Measurements from ENCODE around the gene RFNG.
A peak's percentile ranks its signal among the peaks of the same experiment; 100 is the strongest.
"Not testable (repeated sequence)": the region's sequence is repeated elsewhere in the genome, so short reads cannot be mapped to it uniquely, and the experiment has no call there.

Gene RFNG

DNA sequence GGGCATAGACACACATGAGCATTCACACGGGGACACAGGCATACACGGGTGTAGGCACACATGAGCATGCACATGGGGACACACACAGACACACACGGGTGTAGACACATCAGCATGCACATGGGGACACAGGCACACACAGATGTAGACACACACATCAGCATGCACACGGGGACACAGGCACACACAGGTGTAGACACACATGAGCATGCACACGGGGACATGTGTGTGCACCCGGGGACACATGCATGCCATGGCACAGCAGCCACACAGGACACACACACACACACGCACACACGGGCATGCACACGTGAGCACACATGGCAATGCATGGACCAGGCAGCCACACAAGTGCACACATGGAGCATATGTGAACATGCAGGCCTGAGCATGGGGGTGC, 9.0 kb downstream of the RFNG start:
- no peak for DNase-seq (ENCODE audit: low spot score)

GRCh38 chr17:82041144-82041814, 10.3 kb downstream of the RFNG start:
- DNase-seq (ENCODE audit: low spot score): no peak

DNA sequence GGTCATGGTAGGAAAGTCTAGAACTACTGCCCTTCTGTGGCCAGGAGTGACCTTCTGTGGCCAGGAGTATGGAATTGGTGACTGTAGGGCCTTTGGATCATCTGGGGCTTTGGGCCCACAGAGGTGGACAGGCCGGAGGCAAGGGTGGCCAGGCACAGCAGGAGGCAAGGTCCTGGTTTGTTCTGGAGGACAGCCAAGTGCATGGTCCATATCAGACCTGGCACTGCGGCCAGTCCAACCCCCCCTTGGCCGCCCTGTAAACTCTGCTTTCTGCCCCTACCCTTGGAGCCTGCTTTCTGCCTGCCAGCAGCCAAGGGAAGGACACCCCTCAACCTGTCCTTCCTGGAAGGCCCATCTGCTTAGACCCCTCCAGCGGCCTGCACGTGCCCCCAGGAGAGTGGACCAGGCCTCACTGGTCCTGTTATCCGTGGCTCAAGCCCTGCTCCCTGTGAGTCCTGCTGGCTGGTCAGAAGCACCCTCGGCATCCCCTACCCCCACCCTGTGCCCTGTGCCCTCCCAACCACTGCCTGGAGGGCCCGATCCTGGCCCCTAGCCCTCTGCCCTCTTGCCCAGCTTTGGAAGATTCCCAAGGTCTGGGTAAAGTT, 11.8 kb downstream of the RFNG start:
- no peak for DNase-seq (ENCODE audit: low spot score)

- DNase-seq (ENCODE audit: low spot score): not testable (repeated sequence)
These were observed 12.7 kb downstream of the RFNG start for GRCh38 chr17:82038796-82039409.

DNA sequence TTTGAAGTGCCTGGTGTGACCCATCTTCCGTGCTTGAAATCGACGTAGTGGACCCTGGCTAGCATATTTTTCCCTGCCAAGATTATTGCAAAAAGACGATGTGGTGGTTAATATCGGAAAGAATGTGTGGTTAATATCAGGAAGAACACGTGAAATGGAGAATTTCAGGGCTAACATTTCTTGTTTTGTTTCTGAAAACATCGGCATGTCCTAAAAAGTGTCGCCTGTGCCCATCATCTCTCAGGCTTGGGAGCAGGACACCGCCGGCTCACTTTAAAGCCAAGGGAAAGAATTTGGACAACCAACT, 13.8 kb downstream of the RFNG start:
- DNase-seq (ENCODE audit: low spot score): no peak

- peak; percentile 98 for DNase-seq (ENCODE audit: low spot score)
These were observed 14.3 kb downstream of the RFNG start, which contains the start of gene DCXR for GRCh38 chr17:82037092-82037888. TSS of gene DCXR (minus strand) at chr17:82037697. CDS start at chr17:82037682, 15 bp downstream.

DNA sequence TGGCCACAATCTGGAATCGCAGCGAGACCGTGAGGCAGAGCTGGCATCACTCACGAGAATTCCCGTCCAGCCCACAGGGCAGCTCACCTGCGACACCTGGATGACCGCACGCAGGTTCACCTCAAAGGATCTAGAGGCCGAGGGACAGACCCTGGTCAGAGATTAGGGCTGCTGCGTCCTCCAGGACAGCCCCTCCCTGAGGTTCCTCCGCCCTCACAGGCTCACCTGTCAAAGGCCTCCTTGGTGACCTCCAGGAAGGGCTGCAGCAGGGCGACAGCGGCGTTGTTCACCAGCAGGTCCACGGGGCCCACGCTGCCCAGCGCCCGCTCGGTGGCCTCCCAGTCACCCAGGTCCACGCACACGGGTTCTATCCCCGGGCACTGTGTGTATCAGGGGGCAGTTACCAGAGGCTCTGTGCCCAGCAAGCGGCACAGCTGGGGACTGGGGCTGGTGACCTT, 14.9 kb downstream of the RFNG start:
- DNase-seq (ENCODE audit: low spot score): no peak

- no peak for DNase-seq (ENCODE audit: low spot score)
These were observed 15.5 kb downstream of the RFNG start for GRCh38 chr17:82035956-82036633.

GRCh38 chr17:82035488-82035887, 16.1 kb downstream of the RFNG start:
- DNase-seq (ENCODE audit: low spot score): no peak

- DNase-seq (ENCODE audit: low spot score): no peak
These were observed 17.1 kb downstream of the RFNG start for GRCh38 chr17:82034371-82035011.

GRCh38 chr17:82033359-82034085, 18.1 kb downstream of the RFNG start:
- DNase-seq (ENCODE audit: low spot score): no peak

GRCh38 chr17:82031885-82032627, 19.6 kb downstream of the RFNG start:
- no peak for DNase-seq (ENCODE audit: low spot score)

GRCh38 chr17:82031303-82031884, 20.2 kb downstream of the RFNG start, which contains the start of gene RAC3:
TSS of gene RAC3 (plus strand) at chr17:82031678. CDS start at chr17:82031762, 84 bp downstream.
- no peak for DNase-seq (ENCODE audit: low spot score)

- peak; percentile 88 for DNase-seq (ENCODE audit: low spot score)
These were observed 20.9 kb downstream of the RFNG start for GRCh38 chr17:82030470-82031302.

- no peak for DNase-seq (ENCODE audit: low spot score)
These were observed 21.6 kb downstream of the RFNG start for GRCh38 chr17:82029990-82030469.

DNA sequence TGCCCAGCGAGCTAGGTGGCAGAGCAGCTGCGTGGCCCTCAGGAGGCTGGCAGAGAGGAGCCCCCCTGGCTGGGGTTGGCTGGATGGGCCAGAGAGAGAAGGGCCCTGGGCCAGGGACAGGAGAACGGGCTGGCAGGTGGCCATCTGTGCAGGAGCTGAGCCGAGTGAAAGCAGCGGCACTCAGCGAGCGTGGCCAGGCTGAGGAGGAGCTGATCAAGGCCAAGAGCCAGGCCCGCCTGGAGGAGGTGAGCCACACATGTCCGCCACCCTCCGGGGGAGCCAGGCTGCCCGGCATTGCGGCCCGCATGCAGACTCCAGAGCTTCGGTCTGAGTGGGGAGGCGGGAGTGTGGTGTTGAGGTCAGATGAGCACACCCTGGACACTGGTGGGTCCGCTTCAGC, 22.2 kb downstream of the RFNG start:
- DNase-seq (ENCODE audit: low spot score): no peak

GRCh38 chr17:82028966-82029365, 22.6 kb downstream of the RFNG start:
- no peak for DNase-seq (ENCODE audit: low spot score)

DNA sequence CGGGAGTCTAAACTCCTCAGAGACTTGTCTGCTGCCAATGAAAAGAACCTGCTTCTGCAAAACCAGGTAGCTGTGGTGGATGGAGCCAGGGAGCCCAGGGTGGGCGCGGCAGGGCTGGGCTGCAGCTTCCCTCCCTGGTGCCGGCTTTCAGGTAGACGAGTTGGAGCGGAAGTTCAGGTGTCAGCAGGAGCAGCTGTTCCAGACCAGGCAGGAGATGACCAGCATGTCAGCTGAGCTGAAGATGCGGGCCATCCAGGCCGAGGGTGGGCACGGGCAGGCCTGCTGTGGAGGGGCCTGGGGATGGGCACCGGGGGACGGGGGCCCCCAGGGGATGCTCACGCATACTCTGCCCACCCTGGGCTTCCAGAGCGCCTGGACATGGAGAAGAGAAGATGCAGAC, 23.4 kb downstream of the RFNG start:
- no peak for DNase-seq (ENCODE audit: low spot score)
